NK-92 (cell line): ENCODE results near the gene RPL5.
"Not testable (repeated sequence)": the region's sequence is repeated elsewhere in the genome, so short reads cannot be mapped to it uniquely, and the experiment has no call there.

Source experiments
- DNase-seq: peaks from one replicate; lab custom pipeline; 2025; ENCODE audit not compliant: unreplicated experiment; lab: John Stamatoyannopoulos, UW

The RPL5 gene

GRCh38 chr1:92831762-92832536 is at the start of gene RPL5:
TSS of gene RPL5 (plus strand) at chr1:92832040. CDS start at chr1:92832115, 75 bp downstream.
- DNase-seq = peak; percentile 71

DNA sequence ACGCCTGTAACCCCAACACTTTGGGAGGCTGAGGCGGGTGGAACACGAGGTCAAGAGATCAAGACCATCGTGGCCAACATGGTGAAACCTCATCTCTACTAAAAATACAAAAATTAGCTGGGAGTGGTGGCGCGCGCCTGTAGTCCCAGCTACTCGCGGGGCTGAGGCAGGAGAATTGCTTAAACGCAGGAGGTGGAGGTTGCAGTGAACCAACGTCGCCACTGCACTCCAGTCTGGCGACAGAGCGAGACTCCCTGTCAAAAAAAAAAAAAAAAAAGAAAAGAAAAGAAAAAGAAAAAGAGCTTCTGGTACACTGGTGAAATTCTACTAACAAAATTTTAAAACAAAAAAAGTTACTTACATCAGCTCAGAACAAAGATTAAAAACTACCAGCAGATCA is 48.3 kb upstream of the RPL5 start:
- DNase-seq = not testable (repeated sequence)

GRCh38 chr1:92784021-92784638 is 47.7 kb upstream of the RPL5 start:
- no peak for DNase-seq

GRCh38 chr1:92784639-92785500 is 47.0 kb upstream of the RPL5 start, which contains the start of gene EVI5:
TSS of gene EVI5 (minus strand) at chr1:92785108. CDS start at chr1:92736546, 48,562 bp downstream.
- no peak for DNase-seq

- no peak for DNase-seq
Observed at GRCh38 chr1:92786111-92786901, 45.5 kb upstream of the RPL5 start.

GRCh38 chr1:92790081-92790480 is 41.8 kb upstream of the RPL5 start:
- DNase-seq = no peak

- no peak for DNase-seq
Observed at GRCh38 chr1:92790867-92791266, 41.0 kb upstream of the RPL5 start.

- DNase-seq = no peak
Observed at GRCh38 chr1:92791487-92792066, 40.3 kb upstream of the RPL5 start.

DNA sequence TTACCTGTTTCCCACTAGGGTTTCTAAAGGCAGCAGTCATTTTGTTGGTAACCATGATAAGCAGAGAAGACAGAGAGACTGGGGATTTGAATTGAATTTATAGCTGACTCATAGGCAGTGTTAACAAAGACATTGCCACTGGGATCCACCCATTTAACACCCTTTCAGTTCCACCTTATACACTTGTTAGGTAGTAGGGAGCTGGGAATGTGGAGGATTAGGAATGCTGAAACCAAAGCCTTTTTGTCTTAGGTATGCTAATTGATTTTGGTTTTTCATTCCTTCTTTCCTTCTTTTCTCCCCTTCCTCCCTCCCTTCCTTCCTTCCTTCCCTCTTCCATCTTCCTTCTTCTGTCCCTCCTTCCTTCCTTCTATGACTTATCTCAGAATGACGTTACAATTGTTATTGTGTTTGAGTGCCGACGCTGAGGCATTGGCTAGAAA is 39.5 kb upstream of the RPL5 start:
- DNase-seq = no peak

- DNase-seq = no peak
Observed at GRCh38 chr1:92795166-92795565, 36.7 kb upstream of the RPL5 start.

- no peak for DNase-seq
Observed at GRCh38 chr1:92797297-92797696, 34.5 kb upstream of the RPL5 start.

- DNase-seq = no peak
Observed at GRCh38 chr1:92797961-92798360, 33.9 kb upstream of the RPL5 start.

DNA sequence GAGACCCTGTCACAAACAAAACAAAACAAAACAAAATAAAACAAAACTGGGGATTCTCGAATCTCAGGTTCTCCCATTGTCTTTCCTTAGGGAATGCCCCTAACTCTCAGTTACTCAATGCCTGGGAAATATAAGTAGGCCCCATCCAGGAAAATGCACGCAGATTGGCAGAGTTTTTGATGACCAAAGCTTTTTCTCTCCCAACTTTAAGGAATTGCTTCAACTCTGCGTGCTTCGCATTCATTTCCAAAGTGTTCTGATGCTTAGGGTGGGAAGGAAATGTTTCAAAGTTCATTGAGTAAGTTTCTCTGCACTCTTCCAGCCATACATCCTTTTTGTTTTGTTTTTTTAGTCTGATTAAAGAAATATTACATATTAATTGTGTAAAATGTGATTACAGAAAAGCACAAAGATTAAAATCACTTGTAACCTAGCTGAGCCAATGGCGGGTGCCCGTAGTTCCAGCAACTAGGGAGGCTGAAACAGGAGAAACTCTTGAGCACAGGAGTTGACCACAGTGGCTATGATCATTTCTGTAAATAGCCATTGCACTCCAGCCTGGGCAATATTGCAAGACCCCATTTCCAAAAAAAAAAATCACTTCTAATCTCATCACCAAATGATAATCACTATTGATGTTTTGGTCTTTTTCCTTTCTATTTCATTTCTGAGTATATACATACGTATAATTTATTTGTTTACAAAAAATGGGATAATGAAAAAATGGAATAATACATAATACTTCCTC is 28.5 kb upstream of the RPL5 start:
- DNase-seq = no peak

GRCh38 chr1:92804721-92805201 is 27.1 kb upstream of the RPL5 start:
- no peak for DNase-seq

GRCh38 chr1:92805216-92805615 is 26.6 kb upstream of the RPL5 start:
- no peak for DNase-seq

GRCh38 chr1:92808381-92808780 is 23.5 kb upstream of the RPL5 start:
- no peak for DNase-seq

- DNase-seq = no peak
Observed at GRCh38 chr1:92816732-92817131, 15.1 kb upstream of the RPL5 start.

- no peak for DNase-seq
Observed at GRCh38 chr1:92817137-92817697, 14.6 kb upstream of the RPL5 start.
